ENCODE data around the gene PSMA1. TPM values are rescaled to one million over a fixed set of nuclear protein-coding genes. Genes with fewer than 3 reads are reported as not detected.
"Not testable (repeated sequence)": the region's sequence is repeated elsewhere in the genome, so short reads cannot be mapped to it uniquely, and the experiment has no call there.

PSMA1 gene
- total RNA-seq (143 TPM), polyA plus RNA-seq (ENCODE audit: insufficient read depth in 1 of 8, insufficient read length in 8 of 8, low replicate concordance in 1 of 8) (100 to 1,000 TPM in 7 of 8 donors, 10 to 100 TPM in 1; 98.6 to 127 (median 119) TPM)
- long read RNA-seq, donor 1, transcript PSMA1-201 (10 exons, 1,505 nt) = major isoform, 11 of 12 reads
- long read RNA-seq, donor 1, partial matches to known transcripts = 0 of 12 reads
- long read RNA-seq, donor 1, other reads (novel, unspliced or antisense) = 0 of 12 reads
- long read RNA-seq, donor 2, partial matches to known transcripts = 0 of 5 reads
- long read RNA-seq, donor 2, other reads (novel, unspliced or antisense) = 0 of 5 reads
- long read RNA-seq, donor 3, transcript PSMA1-201 (10 exons, 1,505 nt) = major isoform, 37 of 42 reads
- long read RNA-seq, donor 3, partial matches to known transcripts = 0 of 42 reads
- long read RNA-seq, donor 3, other reads (novel, unspliced or antisense) = 0 of 42 reads
- long read RNA-seq, donor 4, transcript PSMA1-201 (10 exons, 1,505 nt) = major isoform, 28 of 30 reads
- long read RNA-seq, donor 4, partial matches to known transcripts = 0 of 30 reads
- long read RNA-seq, donor 4, other reads (novel, unspliced or antisense) = 0 of 30 reads
- long read RNA-seq, donor 5, transcript PSMA1-201 (10 exons, 1,505 nt) = major isoform, 114 of 169 reads
- long read RNA-seq, donor 5, partial matches to known transcripts = 41 of 169 reads
- long read RNA-seq, donor 5, other reads (novel, unspliced or antisense) = 10 of 169 reads
- long read RNA-seq, donor 6, transcript PSMA1-201 (10 exons, 1,505 nt) = major isoform, 98 of 165 reads
- long read RNA-seq, donor 6, partial matches to known transcripts = 47 of 165 reads
- long read RNA-seq, donor 6, other reads (novel, unspliced or antisense) = 10 of 165 reads
- long read RNA-seq, donor 7, transcript PSMA1-201 (10 exons, 1,505 nt) = major isoform, 62 of 102 reads
- long read RNA-seq, donor 7, partial matches to known transcripts = 30 of 102 reads
- long read RNA-seq, donor 7, other reads (novel, unspliced or antisense) = 5 of 102 reads
- long read RNA-seq, donor 8, transcript PSMA1-201 (10 exons, 1,505 nt) = major isoform, 39 of 69 reads
- long read RNA-seq, donor 8, partial matches to known transcripts = 29 of 69 reads
- long read RNA-seq, donor 8, other reads (novel, unspliced or antisense) = 0 of 69 reads
- long read RNA-seq, donor 9, transcript PSMA1-201 (10 exons, 1,505 nt) = major isoform, 47 of 64 reads
- long read RNA-seq, donor 9, partial matches to known transcripts = 13 of 64 reads
- long read RNA-seq, donor 9, other reads (novel, unspliced or antisense) = 0 of 64 reads
- long read RNA-seq, donor 10, transcript PSMA1-201 (10 exons, 1,505 nt) = major isoform, 77 of 129 reads
- long read RNA-seq, donor 10, transcript PSMA1-203 (3 exons, 646 nt) = minor isoform, 6 of 129 reads
- long read RNA-seq, donor 10, partial matches to known transcripts = 38 of 129 reads
- long read RNA-seq, donor 10, other reads (novel, unspliced or antisense) = 5 of 129 reads
- long read RNA-seq, donor 11, transcript PSMA1-201 (10 exons, 1,505 nt) = major isoform, 56 of 71 reads
- long read RNA-seq, donor 11, partial matches to known transcripts = 13 of 71 reads
- long read RNA-seq, donor 11, other reads (novel, unspliced or antisense) = 0 of 71 reads

DNA sequence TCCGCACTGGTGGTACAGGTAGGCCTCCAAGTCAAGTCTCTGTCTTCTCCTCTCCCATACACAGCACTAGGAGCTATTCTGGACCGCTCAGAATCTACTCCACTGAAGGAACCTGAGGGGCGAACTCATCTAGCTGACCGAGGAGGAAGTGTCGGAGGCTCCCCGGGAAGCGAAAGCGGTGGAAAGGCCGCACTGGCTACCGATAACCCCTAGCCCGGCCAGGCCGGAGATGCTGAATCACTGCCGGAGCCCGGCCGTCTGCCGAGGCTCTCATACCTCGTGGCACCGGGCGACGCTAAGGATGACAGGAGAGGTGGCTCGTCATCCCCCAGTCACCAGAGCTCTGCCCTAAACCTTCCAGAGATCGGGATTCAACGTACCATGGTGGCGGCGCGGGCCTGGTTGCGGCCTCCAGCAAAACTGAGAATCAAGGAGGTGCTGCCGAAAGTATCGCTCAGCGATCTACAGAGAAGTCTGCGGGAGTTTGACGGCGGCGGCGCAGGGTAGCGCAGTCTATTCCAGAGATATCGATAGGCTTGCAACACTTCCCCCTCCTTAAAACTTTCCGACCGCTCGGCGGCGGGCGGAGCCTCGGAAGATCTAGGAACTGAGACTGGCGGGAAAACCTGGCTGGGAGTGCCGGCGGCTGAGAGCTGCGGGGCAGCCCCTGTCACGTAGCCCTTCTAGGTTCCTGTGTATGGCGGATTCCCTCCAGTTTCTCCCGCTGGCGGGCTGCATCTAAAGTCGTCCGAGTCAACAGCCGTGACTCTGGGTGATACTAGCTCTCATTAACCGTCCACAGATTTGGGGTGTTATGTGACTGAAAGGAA is at the start of gene PSMA1:
TSS of gene PSMA1 (minus strand) at position 470 of the 830 bp plus-strand sequence. CDS start at position 383, 87 bp downstream.
- Histone ChIP-seq H3K27ac (ENCODE audit: low read length) (peak within 1 kb of the TSS; percentile 93), H3K27me3 (ENCODE audit: control insufficient read depth, insufficient read depth, low read length) (no peaks in the 10 kb centered on the region), H3K9me3 (replicated peaks; ENCODE audit: control insufficient read depth, low read depth, low read length) (no peaks in the 10 kb centered on the region), H3K4me1 (ENCODE audit: control insufficient read depth, insufficient read depth, low read length) (peaks cover 6% of the 10 kb centered on the region), H3K4me3 (ENCODE audit: low read length) (peak within 1 kb of the TSS; percentile 63), H3K36me3 (ENCODE audit: control insufficient read depth, insufficient read depth, low read length) (peaks cover 16% of the 10 kb centered on the region)
- peak; percentile 99 for DNase-seq
- 0% methylated on average over 48 of the region's 56 CpGs for WGBS (ENCODE audit: insufficient coverage)

DNA sequence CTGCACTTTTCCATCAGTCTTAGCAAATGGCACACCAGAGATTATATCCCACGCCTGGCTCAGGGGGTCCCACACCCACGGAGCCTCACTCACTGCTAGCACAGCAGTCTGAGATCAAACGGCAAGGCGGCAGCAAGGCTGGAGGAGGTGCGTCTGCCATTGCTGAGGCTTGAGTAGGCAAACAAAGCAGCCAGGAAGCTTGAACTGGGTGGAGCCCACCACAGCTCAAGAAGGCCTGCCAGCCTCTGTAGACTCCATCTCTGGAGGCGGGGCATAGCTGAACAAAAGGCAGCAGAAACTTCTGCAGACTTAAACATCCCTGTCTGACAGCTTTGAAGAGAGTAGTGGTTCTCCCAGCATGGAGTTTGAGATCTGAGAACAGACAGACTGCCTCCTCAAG is 49.3 kb upstream of the PSMA1 start:
- 97% methylated on average over 3 of the region's 6 CpGs for WGBS (ENCODE audit: insufficient coverage)
- H3K36me3 ChIP-seq (ENCODE audit: control insufficient read depth, insufficient read depth, low read length); H3K27ac ChIP-seq (ENCODE audit: low read length); DNase-seq; H3K4me1 ChIP-seq (ENCODE audit: control insufficient read depth, insufficient read depth, low read length); H3K27me3 ChIP-seq (ENCODE audit: control insufficient read depth, insufficient read depth, low read length); H3K9me3 ChIP-seq (replicated peaks; ENCODE audit: control insufficient read depth, low read depth, low read length); H3K4me3 ChIP-seq (ENCODE audit: low read length): not testable (repeated sequence)

DNA sequence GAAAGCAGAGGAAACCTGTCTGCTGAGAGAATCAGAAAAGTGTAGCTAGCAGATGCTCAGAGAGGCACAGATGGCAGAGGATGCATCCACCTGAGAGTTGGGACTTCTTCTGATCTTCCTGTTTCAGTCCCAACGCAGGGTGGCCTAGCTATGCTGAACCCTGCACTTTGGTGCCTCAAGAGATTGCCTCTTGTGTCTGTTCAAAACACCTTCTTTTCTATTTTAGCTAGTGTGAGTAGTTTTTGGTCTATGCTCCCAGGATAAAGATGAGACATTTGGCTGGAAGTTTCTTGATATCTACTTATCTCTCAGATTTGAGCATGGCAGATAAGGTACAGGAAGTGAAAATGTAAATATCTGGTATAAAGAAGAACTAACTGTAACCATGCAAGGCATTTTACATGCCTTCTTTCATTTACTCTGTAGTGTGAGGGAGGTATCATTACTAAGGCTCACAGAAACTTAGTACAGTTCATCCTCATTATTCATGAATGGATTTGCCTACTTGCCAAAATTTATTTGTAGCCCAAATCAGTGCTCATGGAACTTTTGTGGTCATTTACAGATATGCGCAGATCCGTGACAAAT is 47.0 kb upstream of the PSMA1 start:
- no peaks in the 10 kb centered on the region for H3K27me3 ChIP-seq (ENCODE audit: control insufficient read depth, insufficient read depth, low read length)
- no peak for DNase-seq
- H3K27ac ChIP-seq (ENCODE audit: low read length) = no peak overlapping the region
- WGBS (ENCODE audit: insufficient coverage) = 93% methylated on average over 2 of the region's 3 CpGs
- no peaks in the 10 kb centered on the region for H3K4me1 ChIP-seq (ENCODE audit: control insufficient read depth, insufficient read depth, low read length)
- no peaks in the 10 kb centered on the region for H3K36me3 ChIP-seq (ENCODE audit: control insufficient read depth, insufficient read depth, low read length)
- no peak overlapping the region for H3K4me3 ChIP-seq (ENCODE audit: low read length)
- no peaks in the 10 kb centered on the region for H3K9me3 ChIP-seq (replicated peaks; ENCODE audit: control insufficient read depth, low read depth, low read length)

DNA sequence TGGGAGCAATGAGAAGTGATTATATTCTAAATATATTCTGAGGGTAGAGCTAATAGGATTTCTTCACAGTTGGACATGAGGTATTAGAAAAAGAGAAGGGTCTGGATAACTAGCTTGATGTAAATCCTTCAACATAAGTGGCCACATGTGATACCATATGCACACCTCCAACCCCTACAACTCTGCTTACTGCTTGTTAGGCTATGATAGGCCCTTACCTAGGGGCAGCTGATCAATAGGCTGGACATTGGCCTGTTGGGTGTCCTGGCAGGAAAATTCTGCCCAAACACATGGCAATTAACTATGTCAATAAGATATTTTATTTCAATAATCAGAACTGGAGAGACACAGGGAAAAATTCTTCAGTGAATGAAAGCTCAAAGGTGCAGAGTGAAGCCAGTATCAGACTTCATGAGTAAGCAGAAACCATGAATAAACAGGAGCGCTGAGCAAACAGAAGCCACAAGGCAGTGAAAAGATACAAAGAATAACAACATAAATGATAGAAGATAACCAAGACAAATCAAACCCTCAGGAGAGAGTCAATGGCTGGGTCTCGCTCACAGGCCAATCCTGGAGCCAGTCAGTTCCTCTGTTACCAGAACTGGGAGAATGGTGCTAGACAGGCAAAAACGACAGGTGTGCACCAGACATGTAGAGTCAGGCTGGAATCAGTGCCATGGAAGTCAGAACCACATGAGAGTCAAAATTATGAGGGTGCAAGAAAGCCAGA is 46.3 kb upstream of the PSMA1 start:
- H3K4me3 ChIP-seq (ENCODE audit: low read length) = no peak overlapping the region
- H3K27me3 ChIP-seq (ENCODE audit: control insufficient read depth, insufficient read depth, low read length) = no peaks in the 10 kb centered on the region
- 92% methylated on average over 2 of the region's 3 CpGs for WGBS (ENCODE audit: insufficient coverage)
- H3K9me3 ChIP-seq (replicated peaks; ENCODE audit: control insufficient read depth, low read depth, low read length) = no peaks in the 10 kb centered on the region
- H3K27ac ChIP-seq (ENCODE audit: low read length) = no peak overlapping the region
- no peaks in the 10 kb centered on the region for H3K36me3 ChIP-seq (ENCODE audit: control insufficient read depth, insufficient read depth, low read length)
- no peaks in the 10 kb centered on the region for H3K4me1 ChIP-seq (ENCODE audit: control insufficient read depth, insufficient read depth, low read length)
- no peak for DNase-seq

DNA sequence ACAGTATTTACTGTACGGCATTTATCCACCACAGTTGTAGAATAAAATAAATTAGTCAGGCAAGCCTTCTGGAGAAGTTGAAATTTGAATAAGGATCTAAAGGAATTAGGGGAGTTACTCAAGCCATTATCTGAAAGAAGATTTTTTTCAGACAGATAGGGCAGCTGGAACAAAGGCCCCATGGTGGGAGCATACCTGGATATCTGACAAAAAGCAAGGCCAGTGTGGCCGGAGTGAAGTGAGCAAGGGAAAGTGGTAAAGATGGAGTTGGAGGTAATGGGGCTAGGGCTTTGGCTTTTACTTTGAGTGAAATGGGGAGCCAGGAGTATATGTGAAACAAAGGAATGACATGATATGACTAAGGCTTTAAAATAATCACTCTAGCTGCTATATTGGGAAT is 45.7 kb upstream of the PSMA1 start:
- no peak for DNase-seq
- H3K27me3 ChIP-seq (ENCODE audit: control insufficient read depth, insufficient read depth, low read length) = no peaks in the 10 kb centered on the region
- no peak overlapping the region for H3K27ac ChIP-seq (ENCODE audit: low read length)
- H3K9me3 ChIP-seq (replicated peaks; ENCODE audit: control insufficient read depth, low read depth, low read length) = no peaks in the 10 kb centered on the region
- 91% methylated on average over 1 of the region's 2 CpGs for WGBS (ENCODE audit: insufficient coverage)
- H3K4me3 ChIP-seq (ENCODE audit: low read length) = no peak overlapping the region
- no peaks in the 10 kb centered on the region for H3K4me1 ChIP-seq (ENCODE audit: control insufficient read depth, insufficient read depth, low read length)
- H3K36me3 ChIP-seq (ENCODE audit: control insufficient read depth, insufficient read depth, low read length) = no peaks in the 10 kb centered on the region

DNA sequence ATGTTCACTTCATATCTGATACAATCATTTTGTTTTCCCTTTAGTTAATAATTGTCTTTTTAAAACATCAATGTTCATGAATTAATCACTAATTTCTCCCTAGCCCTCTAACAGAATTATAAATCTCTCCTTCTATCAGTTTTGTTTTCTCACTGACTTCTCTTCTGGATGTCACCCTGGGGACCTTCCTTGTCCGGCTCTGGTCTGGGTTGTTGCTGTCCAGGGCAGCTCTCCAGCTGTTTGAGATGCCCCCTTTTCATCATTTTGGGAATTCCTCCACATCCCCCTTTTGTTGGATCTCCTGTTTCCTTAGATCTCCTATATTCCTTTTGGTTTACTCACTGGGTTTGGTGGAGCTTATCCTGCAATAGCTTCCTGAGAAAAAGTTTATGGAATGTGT is 35.6 kb upstream of the PSMA1 start:
- no peak overlapping the region for H3K27ac ChIP-seq (ENCODE audit: low read length)
- no peaks in the 10 kb centered on the region for H3K4me1 ChIP-seq (ENCODE audit: control insufficient read depth, insufficient read depth, low read length)
- WGBS (ENCODE audit: insufficient coverage) = 10% methylated on average over 1 of the region's 1 CpG
- H3K4me3 ChIP-seq (ENCODE audit: low read length) = no peak overlapping the region
- no peaks in the 10 kb centered on the region for H3K9me3 ChIP-seq (replicated peaks; ENCODE audit: control insufficient read depth, low read depth, low read length)
- DNase-seq = no peak
- no peaks in the 10 kb centered on the region for H3K27me3 ChIP-seq (ENCODE audit: control insufficient read depth, insufficient read depth, low read length)
- H3K36me3 ChIP-seq (ENCODE audit: control insufficient read depth, insufficient read depth, low read length) = no peaks in the 10 kb centered on the region

DNA sequence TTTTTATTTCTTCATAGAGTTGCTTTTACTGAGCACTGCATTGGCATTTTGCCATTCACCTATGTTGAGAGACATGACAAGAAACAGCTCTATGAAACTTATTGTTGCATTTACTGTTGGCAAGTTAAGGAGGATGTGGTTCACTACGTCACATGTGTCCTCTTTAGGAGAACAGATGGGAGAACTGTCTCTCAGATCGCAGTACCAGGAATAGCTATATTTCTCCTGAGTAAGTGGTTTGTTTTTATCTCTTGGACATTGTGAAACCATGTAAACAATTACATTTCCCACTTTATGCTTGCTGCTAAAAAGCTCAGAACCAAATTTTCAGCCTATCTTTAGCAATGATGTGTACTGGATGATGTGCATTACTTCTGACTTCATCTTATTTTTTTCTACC is 34.8 kb upstream of the PSMA1 start:
- WGBS (ENCODE audit: insufficient coverage) = no CpG with 5 or more reads among the region's 2 CpGs
- no peaks in the 10 kb centered on the region for H3K4me1 ChIP-seq (ENCODE audit: control insufficient read depth, insufficient read depth, low read length)
- H3K36me3 ChIP-seq (ENCODE audit: control insufficient read depth, insufficient read depth, low read length) = no peaks in the 10 kb centered on the region
- no peak overlapping the region for H3K4me3 ChIP-seq (ENCODE audit: low read length)
- no peaks in the 10 kb centered on the region for H3K27me3 ChIP-seq (ENCODE audit: control insufficient read depth, insufficient read depth, low read length)
- peak; percentile 79 for DNase-seq
- H3K27ac ChIP-seq (ENCODE audit: low read length) = no peak overlapping the region
- no peaks in the 10 kb centered on the region for H3K9me3 ChIP-seq (replicated peaks; ENCODE audit: control insufficient read depth, low read depth, low read length)

DNA sequence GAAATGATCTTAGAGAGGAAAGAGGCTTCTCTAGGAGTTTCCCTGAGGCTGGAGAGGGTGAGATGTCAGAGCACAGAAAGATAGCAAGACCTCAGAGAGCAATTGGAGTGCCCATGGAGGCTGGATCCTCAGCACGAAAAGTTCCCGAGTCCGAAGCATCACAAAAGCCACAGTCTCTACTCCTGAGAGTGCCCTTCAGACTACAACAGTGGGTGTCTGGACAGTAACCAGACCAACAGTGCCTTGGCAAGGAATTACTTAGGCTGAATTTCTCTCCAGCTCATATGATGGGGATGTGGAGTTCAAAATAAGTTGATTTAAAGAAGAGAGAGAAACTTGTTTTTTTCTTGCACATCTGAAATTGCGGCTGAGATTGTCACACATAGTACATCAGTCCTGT is 31.9 kb upstream of the PSMA1 start:
- Histone ChIP-seq H3K4me1 (ENCODE audit: control insufficient read depth, insufficient read depth, low read length) (no peaks in the 10 kb centered on the region), H3K36me3 (ENCODE audit: control insufficient read depth, insufficient read depth, low read length) (no peaks in the 10 kb centered on the region), H3K27ac (ENCODE audit: low read length) (no peak overlapping the region), H3K4me3 (ENCODE audit: low read length) (no peak overlapping the region), H3K27me3 (ENCODE audit: control insufficient read depth, insufficient read depth, low read length) (no peaks in the 10 kb centered on the region), H3K9me3 (replicated peaks; ENCODE audit: control insufficient read depth, low read depth, low read length) (no peaks in the 10 kb centered on the region)
- WGBS (ENCODE audit: insufficient coverage) = no CpG with 5 or more reads among the region's 4 CpGs
- DNase-seq = no peak
